Measurements from ENCODE around the gene C5orf52. TPM values are rescaled to one million over a fixed set of nuclear protein-coding genes. Genes with fewer than 3 reads are reported as not detected.

The C5orf52 gene
- total RNA-seq, 4 donors from 2014 or later = not detected

DNA sequence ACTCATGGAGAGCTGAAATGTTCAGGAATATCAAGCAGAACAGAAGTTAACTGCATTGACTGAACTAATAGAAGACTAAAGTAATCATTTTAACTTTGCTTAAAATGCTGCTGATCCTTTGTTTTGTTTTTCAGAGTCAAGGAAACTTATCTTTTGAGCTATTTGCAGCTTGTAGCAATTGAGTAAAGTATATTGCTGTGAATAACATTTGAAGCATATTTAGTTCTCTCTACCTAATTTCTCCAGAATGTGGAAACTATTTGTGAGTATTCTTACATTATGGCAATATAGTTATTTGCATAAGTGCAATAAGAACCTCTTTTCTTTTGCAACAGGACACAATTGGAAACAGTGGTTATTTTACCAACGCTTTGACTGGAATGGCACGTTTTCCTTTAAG lies 13.8 kb upstream of the C5orf52 start:
- Histone ChIP-seq H3K4me3 (no peak overlapping the region), H3K27me3 (no peaks in the 10 kb centered on the region), H3K9me3 (peaks cover 8% of the 10 kb centered on the region), H3K27ac (no peak overlapping the region), H3K36me3 (no peaks in the 10 kb centered on the region), H3K4me1 (no peaks in the 10 kb centered on the region)
- 83% methylated on average over 2 of the region's 2 CpGs for WGBS
- TF ChIP-seq POLR2AphosphoS5 (IDR thresholded peaks at IDR 0.05) = no peak
- TF ChIP-seq POLR2A (IDR thresholded peaks at IDR 0.05) = no peak
- TF ChIP-seq, protein P1, sequence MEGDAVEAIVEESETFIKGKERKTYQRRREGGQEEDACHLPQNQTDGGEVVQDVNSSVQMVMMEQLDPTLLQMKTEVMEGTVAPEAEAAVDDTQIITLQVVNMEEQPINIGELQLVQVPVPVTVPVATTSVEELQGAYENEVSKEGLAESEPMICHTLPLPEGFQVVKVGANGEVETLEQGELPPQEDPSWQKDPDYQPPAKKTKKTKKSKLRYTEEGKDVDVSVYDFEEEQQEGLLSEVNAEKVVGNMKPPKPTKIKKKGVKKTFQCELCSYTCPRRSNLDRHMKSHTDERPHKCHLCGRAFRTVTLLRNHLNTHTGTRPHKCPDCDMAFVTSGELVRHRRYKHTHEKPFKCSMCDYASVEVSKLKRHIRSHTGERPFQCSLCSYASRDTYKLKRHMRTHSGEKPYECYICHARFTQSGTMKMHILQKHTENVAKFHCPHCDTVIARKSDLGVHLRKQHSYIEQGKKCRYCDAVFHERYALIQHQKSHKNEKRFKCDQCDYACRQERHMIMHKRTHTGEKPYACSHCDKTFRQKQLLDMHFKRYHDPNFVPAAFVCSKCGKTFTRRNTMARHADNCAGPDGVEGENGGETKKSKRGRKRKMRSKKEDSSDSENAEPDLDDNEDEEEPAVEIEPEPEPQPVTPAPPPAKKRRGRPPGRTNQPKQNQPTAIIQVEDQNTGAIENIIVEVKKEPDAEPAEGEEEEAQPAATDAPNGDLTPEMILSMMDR (IDR thresholded peaks at IDR 0.05) = no peak
- no peak for TF ChIP-seq EP300 (IDR thresholded peaks at IDR 0.05)
- DNase-seq (ENCODE audit: low spot score in 2 of 2) = no peak

DNA sequence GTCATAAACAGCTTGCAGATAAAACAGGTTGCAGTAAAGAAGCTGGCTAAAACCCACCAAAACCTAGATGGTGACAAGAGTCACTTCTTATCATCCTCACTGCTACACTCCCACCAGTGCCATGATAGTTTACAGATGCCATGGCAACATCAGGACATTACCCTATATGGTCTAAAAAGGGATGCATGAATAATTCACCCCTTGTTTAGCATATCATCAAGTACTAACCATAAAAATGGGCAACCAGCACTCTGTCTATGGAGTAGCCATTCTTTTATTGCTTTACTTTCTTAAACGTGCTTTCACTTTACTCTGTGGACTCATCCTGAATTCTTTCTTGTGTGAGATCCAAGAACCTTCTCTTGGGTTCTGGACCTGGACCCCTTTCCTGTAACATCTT lies 12.4 kb upstream of the C5orf52 start:
- no peak for TF ChIP-seq POLR2A (IDR thresholded peaks at IDR 0.05)
- no peak for TF ChIP-seq POLR2AphosphoS5 (IDR thresholded peaks at IDR 0.05)
- TF ChIP-seq EP300 (IDR thresholded peaks at IDR 0.05) = no peak
- TF ChIP-seq, protein P1 (IDR thresholded peaks at IDR 0.05) = no peak
- no peaks in the 10 kb centered on the region for H3K27me3 ChIP-seq
- 82% methylated on average over 1 of the region's 1 CpG for WGBS

DNA sequence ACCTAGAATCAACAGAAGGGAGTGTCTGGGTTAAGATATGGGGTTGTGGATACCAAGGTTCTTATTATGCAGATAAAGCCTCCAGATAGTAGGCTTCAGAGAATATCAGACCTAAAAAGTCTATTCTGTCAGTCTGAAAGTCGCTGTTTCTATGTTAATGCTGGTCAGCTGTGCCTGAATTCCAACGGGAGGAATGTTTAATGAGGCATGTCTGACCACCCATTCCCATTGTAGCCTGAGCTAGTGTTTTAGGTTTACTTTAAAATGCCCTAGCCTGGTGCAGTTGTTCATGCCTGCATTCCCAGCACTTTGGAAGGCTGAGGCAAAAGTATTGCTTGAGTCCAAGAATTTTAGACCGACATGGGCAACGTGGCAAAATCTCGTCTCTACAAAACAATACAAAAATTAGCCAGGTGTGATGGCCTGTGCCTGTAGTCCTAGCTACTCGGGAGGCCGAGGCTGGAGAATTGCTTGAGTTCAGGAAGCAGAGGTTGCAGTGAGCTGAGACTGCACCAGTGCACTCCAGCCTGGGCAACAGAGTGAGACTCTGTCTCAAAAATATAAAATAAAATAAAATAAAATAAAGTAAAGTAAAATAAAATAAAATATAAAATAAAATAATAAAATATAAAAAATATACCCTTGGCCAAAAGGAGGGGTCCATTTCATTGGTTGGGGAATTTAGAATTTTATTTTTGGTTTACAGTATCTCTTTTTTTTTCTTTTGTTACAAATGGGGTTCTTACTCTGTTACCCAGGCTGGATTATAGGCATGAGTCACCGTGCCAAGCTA lies 11.3 kb upstream of the C5orf52 start:
- TF ChIP-seq EP300 (IDR thresholded peaks at IDR 0.05) (no peak), POLR2AphosphoS5 (IDR thresholded peaks at IDR 0.05) (no peak)
- H3K27me3 ChIP-seq = no peaks in the 10 kb centered on the region

More for the DNA sequence above, 12.4 kb upstream of the C5orf52 start:
- H3K4me3 ChIP-seq = no peak overlapping the region
- H3K27ac ChIP-seq = no peak overlapping the region
- peaks cover 8% of the 10 kb centered on the region for H3K9me3 ChIP-seq
- DNase-seq (ENCODE audit: low spot score in 2 of 2) = no peak
- H3K4me1 ChIP-seq = no peaks in the 10 kb centered on the region
- H3K36me3 ChIP-seq = no peaks in the 10 kb centered on the region

DNA sequence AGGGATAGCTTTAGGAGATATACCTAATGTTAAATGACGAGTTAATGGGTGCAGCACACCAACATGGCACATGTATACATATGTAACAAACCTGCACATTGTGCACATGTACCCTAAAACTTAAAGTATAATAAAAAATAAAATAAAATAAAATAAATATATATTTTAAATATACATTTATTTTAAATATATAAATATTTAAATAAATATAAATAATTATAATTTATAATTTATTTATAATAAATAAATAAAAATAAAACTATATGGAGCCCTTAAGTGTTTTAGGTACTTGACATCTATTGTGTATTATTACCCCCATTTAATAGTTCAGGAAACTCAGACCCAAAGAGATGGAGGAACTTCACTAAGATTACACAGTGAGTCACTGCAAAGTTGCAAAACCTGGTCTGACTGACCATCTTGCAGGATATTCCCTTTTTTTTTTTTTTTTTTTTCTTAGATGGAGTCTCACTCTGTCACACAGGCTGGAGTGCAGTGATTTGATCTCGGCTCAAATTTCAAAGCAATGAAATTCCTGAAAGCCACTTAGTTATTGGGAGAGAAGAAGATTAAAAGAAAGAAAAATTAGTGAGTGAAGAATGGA lies 5.8 kb upstream of the C5orf52 start:
- H3K9me3 ChIP-seq = no peaks in the 10 kb centered on the region
- 85% methylated on average over 2 of the region's 2 CpGs for WGBS
- H3K4me3 ChIP-seq = no peak overlapping the region
- H3K27ac ChIP-seq = no peak overlapping the region
- peaks cover 11% of the 10 kb centered on the region for H3K27me3 ChIP-seq
- peaks cover 3% of the 10 kb centered on the region for H3K4me1 ChIP-seq
- TF ChIP-seq, protein P1 (IDR thresholded peaks at IDR 0.05) = no peak
- TF ChIP-seq POLR2AphosphoS5 (IDR thresholded peaks at IDR 0.05) (no peak), EP300 (IDR thresholded peaks at IDR 0.05) (no peak)
- no peaks in the 10 kb centered on the region for H3K36me3 ChIP-seq
- DNase-seq (ENCODE audit: low spot score in 2 of 2) = no peak

More for the DNA sequence above, 11.3 kb upstream of the C5orf52 start:
- WGBS = 88% methylated on average over 8 of the region's 8 CpGs
- Histone ChIP-seq H3K4me3 (no peak overlapping the region), H3K36me3 (no peaks in the 10 kb centered on the region), H3K4me1 (no peaks in the 10 kb centered on the region), H3K9me3 (peaks cover 8% of the 10 kb centered on the region), H3K27ac (no peak overlapping the region)
- no peak for DNase-seq (ENCODE audit: low spot score in 2 of 2)

DNA sequence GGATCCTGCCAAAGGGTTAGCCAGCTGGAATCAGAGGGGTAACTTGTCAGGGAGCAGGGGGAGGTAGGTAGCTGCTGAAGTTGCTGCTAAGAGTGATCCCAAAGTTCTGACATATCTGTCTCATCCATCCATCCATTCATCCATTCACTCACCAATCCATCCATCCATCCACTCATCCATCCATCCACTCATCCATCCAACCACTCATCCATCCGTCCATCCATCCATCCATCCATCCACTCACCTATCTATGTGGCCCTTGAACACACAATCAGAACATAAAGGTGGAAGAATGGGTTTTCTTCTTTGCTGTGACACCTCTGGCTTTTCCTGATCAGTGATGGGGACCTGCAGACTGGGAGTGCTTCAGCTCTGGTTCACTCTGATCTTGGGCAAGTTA lies 3.0 kb upstream of the C5orf52 start:
- peaks cover 27% of the 10 kb centered on the region for H3K27me3 ChIP-seq
- H3K27ac ChIP-seq = no peak overlapping the region
- H3K36me3 ChIP-seq = no peaks in the 10 kb centered on the region
- H3K4me3 ChIP-seq = no peak overlapping the region
- TF ChIP-seq POLR2A (IDR thresholded peaks at IDR 0.05) = no peak
- no peak for TF ChIP-seq POLR2AphosphoS5 (IDR thresholded peaks at IDR 0.05)
- TF ChIP-seq, protein P1 (IDR thresholded peaks at IDR 0.05) = no peak
- no peak for TF ChIP-seq EP300 (IDR thresholded peaks at IDR 0.05)
- no peak for DNase-seq (ENCODE audit: low spot score in 2 of 2)
- H3K9me3 ChIP-seq = no peaks in the 10 kb centered on the region
- peaks cover 15% of the 10 kb centered on the region for H3K4me1 ChIP-seq
- 67% methylated on average over 1 of the region's 1 CpG for WGBS
